Spleen (tissue), 7 donors: Measurements from ENCODE around the gene FBLN5.

Experiments used
- POLR2A ChIP-seq, 3 donors: fragments of 450-650 bp; IDR thresholded peaks; one replicate each; pipeline ENCODE4 v1.5.1; 2017; ENCODE audit warnings: antibody characterized with exemption in 3 of 3, mild to moderate bottlenecking in 1 of 3
- POLR2AphosphoS5 ChIP-seq, 3 donors: sonication (generic); formaldehyde crosslinking; IDR thresholded peaks; one replicate each; pipeline ENCODE4 v1.5.1; 2017; ENCODE audit warnings: antibody characterized with exemption in 3 of 3
- TF ChIP-seq, protein P1 (sequence below), 11 experiments: fragments of 200-600 bp in 7 of 11; fragments of 450-650 bp in 4 of 11; sonication (generic) in 4 of 11; IDR thresholded peaks in 8 of 11; conservative IDR thresholded peaks in 3 of 11; 1 replicate in 7 of 11; 2 replicates in 4 of 11; pipeline versions ENCODE4 v1.4.0 to v1.8.0; 2016 to 2021; ENCODE audit warnings: antibody characterized with exemption in 11 of 11, inconsistent platforms in 4 of 11, mild to moderate bottlenecking in 1 of 11
- donor health status: DM: no; HTN: no; CAD: no; lungs with moderate emphysema.
- donor health status: DM: no; HTN: no; CAD: no.
- donor health status: DM: no; HTN: no; CAD: no.

DNA sequence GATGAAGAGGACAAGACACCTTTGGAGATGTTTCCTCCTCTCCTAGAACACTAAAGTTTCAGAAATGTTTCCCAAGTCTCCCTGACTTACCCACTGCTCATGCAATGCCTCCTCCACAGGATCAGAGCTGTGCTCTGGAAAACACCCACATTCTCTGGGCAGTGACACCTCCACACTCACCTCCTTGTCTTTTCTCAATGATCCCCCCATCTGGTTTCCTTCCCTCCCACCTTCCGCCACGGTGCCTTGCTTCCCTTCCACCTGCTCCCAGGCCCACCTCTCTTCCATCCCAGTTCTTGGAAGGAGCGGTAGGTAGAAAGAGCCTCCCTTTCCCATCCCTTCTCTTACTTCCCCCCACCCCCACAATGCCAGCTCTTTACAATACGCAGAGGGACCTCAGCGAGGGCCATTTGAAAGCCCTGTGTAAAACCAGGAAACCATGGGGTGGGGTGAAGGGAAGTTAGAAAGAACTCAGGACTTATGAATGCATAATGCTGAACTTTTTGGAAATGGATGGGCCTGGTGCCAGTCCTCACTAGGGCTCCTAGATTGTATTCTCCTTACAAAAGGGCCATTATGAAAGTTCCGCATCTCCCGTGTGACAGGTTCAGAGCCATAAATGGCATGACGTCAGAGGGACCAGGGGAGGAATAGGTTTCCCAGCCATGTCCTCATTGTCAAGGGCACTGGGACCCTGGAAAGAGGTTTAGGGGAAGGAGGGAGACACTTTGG lies 12.8 kb downstream of the FBLN5 start:
- TF ChIP-seq, protein P1, sequence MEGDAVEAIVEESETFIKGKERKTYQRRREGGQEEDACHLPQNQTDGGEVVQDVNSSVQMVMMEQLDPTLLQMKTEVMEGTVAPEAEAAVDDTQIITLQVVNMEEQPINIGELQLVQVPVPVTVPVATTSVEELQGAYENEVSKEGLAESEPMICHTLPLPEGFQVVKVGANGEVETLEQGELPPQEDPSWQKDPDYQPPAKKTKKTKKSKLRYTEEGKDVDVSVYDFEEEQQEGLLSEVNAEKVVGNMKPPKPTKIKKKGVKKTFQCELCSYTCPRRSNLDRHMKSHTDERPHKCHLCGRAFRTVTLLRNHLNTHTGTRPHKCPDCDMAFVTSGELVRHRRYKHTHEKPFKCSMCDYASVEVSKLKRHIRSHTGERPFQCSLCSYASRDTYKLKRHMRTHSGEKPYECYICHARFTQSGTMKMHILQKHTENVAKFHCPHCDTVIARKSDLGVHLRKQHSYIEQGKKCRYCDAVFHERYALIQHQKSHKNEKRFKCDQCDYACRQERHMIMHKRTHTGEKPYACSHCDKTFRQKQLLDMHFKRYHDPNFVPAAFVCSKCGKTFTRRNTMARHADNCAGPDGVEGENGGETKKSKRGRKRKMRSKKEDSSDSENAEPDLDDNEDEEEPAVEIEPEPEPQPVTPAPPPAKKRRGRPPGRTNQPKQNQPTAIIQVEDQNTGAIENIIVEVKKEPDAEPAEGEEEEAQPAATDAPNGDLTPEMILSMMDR (IDR thresholded peaks at IDR 0.05 in 8 of 11, conservative IDR thresholded peaks at IDR 0.05 in 3 of 11), result no peak
- TF ChIP-seq POLR2AphosphoS5 (IDR thresholded peaks at IDR 0.05), result no peak
- no peak for TF ChIP-seq POLR2A (IDR thresholded peaks at IDR 0.05)
